Stimulated activated CD4-positive, alpha-beta T cell treated with anti-CD3 and anti-CD28 coated beads, Interleukin-4, amount 100 ng/mL, for 24 hours (primary cell): ENCODE results near the gene CERS5.
"Not testable (repeated sequence)": the region's sequence is repeated elsewhere in the genome, so short reads cannot be mapped to it uniquely, and the experiment has no call there.

Experiments
- DNase-seq: peaks from one replicate; pipeline ENCODE4 v3.0.0-alpha.2; 2020

Gene CERS5

GRCh38 chr12:50185970-50186663, 18.9 kb upstream of the CERS5 start:
- DNase-seq: no peak

DNA sequence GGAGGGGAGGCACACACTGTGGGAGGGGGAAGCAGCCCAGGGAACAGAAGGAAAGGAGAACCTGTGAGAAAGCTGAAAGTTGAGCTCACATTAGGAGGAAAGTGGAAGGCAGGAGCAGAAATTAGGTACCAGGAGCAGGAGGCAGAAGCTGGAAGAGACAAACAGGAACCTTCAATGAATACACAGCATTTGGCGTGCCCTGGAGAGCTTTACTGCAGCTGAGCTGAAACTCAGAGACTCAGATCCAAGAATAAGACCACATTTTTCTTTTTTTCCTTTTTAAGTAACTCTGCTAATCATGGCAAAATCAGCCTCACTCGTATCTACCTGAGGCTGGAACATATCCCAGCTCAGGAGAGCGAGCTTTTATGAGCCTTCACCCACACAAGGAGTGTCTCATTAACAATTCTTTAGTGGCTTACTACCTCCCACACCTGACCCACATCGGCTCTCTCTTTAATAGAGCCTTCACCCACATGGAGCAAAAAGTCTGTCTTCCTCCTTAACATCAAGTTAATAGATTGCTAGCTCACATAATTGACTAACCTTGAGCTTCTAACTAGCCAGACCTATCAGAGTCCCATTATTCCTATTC, 18.2 kb upstream of the CERS5 start:
- no peak for DNase-seq

GRCh38 chr12:50184261-50184660, 17.1 kb upstream of the CERS5 start:
- no peak for DNase-seq

DNA sequence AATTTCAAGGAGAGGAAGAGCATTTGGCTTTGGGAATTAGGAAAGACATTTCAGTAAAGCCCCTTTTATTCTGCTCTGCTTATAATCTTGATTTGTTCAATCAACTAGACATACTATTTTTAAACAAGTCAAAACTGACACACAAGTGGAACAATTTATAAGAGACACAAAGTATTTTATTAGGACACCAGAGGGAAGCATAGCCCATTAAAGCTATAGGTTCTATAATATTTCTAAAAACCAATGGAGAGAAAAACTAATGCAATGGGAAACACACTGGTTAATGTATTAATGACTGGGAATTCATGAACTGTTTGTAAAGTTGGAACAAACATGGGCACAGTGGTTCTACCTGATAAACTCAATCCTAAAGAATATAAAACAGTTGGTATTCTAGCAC, 15.3 kb upstream of the CERS5 start:
- no peak for DNase-seq

GRCh38 chr12:50181691-50182090, 14.5 kb upstream of the CERS5 start:
- no peak for DNase-seq

DNA sequence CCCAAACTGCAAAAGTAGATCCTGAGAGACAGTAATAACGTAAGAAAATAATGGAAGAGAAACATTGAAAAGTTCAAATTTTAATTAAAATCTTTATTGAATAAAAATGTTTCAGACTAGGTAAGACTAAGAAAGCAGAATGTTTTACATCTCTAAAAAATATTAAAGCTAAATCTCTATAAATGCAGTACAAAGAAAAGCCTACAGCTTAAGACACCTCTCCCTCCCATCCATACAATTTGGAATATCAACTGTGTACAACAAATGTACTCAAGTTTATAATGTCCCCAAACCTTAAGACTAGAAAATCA, 8.5 kb upstream of the CERS5 start:
- no peak for DNase-seq

DNA sequence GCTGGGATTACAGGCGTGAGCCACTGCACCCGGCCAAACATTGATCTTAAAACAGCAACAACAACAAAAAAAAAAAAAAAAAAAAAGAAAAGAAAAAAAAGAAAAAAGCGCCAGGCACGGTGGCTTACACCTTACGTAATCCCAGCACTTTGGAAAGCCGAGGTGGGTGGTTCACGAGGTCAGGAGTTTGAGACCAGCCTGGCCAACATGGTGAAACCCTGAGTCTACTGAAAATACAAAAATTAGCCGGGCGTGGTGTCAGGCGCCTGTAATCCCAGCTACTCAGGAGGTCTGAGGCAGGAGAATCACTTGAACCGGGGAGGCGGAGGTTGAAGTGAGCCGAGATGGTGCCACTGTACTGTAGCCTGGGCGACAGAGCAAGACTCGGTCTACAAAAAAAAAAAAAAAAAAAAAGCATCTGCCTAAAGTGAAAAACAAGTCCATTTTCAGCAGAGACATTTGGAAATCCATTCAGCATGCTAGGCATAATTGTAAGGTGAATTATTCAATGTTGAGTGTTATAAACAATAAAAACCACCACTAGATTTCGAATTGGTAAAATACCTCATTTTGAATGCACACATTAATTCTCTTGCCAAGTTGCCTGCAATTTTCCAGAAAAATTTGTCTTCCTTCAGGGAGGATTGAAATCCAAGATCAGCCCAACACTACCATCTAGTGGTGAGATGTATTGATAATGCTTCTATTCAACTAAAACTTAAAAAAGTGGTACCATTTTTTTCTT, 8.0 kb upstream of the CERS5 start:
- peak; percentile 20 for DNase-seq

- DNase-seq: peak; percentile 61
Observed at GRCh38 chr12:50166799-50167048, 445 bp downstream of the CERS5 start.

GRCh38 chr12:50164963-50165362, 2.2 kb downstream of the CERS5 start:
- no peak for DNase-seq

- no peak for DNase-seq
Observed at GRCh38 chr12:50162230-50162629, 4.9 kb downstream of the CERS5 start.

- DNase-seq: no peak
Observed at GRCh38 chr12:50160643-50161042, 6.5 kb downstream of the CERS5 start.

DNA sequence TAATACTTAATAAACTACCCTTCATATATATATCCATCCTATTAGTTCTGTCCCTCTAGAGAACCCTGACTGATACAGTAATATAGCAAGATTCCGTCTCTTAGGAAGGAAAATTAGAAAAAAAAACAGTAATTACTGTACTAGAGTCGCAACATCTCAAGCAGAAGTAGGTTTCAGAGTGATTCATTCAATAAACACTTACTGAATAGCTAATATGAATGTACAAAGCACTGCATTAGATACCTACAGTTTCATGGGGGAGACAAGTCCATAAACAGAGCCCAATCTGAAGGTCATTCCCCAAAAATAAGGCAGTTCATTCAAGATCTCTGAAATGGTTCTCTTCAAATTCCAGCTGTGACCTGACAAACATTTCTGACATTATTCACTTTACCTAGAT, 9.9 kb downstream of the CERS5 start:
- DNase-seq: no peak

GRCh38 chr12:50156641-50157040, 10.5 kb downstream of the CERS5 start:
- no peak for DNase-seq

DNA sequence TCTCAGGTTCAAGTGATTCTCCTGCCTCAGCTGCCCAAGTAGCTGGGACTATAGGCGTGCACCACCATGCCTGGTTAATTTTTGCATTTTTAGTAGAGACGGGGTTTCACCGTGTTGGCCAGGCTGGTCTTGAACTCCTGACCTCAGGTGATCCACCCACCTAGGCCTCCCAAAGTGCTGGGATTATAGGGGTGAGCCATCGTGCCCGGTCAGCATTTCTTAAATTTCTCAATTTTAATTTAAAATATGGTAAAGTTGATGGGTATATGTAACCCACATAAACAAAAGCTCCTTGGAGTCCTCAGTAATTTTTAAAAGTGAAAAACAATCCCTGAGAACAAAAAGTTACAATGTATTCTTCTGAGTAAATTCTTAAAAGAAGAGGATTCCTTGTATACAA, 12.2 kb downstream of the CERS5 start:
- not testable (repeated sequence) for DNase-seq

DNA sequence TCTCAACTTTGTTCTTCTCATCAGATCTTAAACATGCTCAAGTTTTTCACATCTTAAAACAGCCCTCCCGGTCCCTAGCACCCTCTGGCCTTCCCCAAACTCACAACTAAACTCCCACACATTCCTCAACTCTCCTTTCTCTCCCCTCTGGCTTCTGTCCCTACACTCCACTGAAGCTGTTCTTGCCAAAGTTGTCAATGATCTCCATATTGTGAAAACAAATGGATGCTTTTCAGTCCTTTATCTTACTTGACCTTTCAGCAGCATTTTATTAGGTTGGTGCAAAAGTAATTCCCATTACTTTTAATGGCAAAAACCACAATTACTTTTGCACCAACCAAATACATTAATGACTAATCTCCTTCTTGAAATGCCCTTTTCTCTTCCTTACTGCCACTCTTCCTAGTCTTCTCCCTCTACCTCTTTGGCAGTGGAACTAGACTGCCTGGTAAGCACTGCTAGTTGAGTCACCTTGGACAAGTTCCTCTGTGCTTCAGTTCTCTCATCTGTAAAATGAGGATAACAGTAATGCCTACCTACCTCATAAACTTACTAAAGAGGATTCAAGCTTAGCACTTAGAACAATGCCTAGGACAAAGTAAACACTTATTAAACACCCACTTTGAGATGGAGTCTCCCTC, 16.0 kb downstream of the CERS5 start:
- no peak for DNase-seq

- no peak for DNase-seq
Observed at GRCh38 chr12:50149311-50149710, 17.9 kb downstream of the CERS5 start.

DNA sequence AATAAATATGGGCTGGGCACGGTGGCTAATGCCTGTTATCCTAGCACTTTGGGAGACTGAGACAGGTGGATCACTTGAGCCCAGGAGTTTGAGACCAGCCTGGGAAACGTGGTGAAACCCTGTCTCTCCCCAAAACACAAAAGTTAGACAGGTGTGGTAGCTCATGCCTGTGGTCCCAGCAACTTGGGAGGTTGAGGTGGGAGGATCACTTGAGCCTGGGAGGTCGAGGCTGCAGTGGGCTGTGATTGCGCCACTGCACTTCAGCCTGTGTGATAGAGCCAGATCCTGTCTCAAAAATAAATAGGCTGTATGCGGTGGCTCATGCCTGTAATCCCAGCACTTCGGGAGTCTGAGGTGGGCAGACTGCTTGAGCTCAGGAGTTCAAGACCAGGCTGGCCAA, 19.2 kb downstream of the CERS5 start:
- not testable (repeated sequence) for DNase-seq

- no peak for DNase-seq
Observed at GRCh38 chr12:50147281-50147680, 19.9 kb downstream of the CERS5 start.

- no peak for DNase-seq
Observed at GRCh38 chr12:50145439-50145838, 21.7 kb downstream of the CERS5 start.

DNA sequence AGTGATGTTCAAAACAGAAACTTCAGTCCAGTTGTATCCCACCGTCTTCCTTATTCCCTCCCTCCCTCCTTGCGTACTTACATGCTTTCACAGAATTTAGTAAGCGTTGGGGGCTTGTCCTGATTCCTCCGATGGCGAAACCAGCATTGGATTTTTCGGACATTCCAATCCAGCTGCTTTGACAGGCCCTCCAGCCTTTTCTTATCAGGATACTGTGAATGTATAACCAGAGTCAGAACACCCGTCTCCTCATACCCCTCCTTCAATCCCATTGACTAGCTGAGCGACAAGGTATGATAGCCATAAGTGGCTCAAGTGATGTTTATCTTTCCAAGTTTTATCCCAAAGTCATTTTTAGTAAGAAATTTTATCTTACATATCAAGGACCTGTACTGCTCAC, 24.2 kb downstream of the CERS5 start:
- no peak for DNase-seq

- DNase-seq: no peak
Observed at GRCh38 chr12:50132505-50133135, 34.5 kb downstream of the CERS5 start.

GRCh38 chr12:50129290-50129689, 37.9 kb downstream of the CERS5 start:
- DNase-seq: no peak

DNA sequence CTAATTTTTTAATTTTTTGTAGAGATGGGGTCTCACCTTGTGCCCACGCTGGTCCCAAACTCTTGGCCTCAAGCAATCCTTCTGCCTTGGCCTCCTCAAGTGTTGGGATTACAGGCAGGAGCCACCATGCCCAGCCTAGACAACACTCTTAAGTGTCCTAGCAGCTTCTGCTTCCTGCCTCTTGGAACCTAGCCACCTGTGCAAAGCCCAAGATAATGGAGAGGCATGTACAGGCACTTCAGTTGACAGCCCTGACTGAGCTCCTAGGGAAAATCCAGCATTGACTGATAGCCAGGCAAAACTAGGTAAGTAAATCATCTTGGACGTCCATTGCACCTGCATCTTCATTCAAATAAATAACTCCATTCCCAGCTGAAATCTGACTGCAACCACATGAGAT, 39.6 kb downstream of the CERS5 start:
- DNase-seq: no peak

DNA sequence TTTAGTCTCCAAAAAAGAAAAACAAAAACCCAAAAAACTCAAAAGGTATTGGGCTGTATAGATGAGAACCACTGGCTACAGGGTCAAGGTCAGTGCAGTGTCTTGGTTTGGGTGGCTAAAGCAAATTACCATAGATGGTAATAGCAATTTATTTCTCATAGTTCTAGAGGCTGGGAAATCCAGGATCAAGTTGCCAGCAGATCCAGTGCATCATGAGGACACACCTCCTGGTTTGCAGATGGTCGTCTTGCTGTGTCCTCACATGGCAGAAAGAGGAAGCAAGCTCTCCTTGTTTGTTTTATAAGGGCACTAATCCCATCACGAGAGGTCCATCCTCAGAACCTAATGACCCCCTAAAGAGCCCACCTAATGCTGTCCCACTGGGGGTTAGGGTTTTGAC, 44.0 kb downstream of the CERS5 start:
- no peak for DNase-seq
